ENCODE measurements around the gene PCCA.

DNA sequence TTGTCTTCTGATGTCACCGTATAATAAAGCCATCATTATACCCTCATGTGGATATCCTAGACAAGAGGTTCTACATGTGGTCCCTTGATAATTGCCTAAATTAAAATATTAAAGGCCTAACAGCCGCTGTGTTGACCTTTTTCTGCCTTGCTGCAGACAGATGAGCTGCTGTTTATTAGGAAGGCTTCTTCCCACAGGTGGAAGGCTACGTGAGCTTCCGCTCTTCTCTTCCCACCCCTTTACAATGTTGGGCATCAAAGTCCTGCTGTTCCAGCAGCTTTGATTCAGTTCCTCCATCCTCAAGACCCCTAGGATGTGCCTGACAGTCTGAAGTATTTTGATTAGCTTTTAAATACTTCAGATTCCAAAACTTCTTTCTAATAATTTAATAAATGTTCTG is 217.1 kb downstream of the PCCA start:
- TF ChIP-seq CTCF (IDR thresholded peaks at IDR 0.05; ENCODE audit: low read depth, low read length) = no peak
- no peak for TF ChIP-seq EZH2phosphoT487 (IDR thresholded peaks at IDR 0.05; ENCODE audit: low read depth)
